Stimulated activated effector memory CD8-positive, alpha-beta T cell treated with anti-CD3 and anti-CD28 coated beads, Interleukin-12 subunit alpha, Interleukin-12 subunit beta, amount 100 ng/mL, for 72 hours (primary cell): ENCODE data around the gene TOMM40.
"Not testable (repeated sequence)": the region's sequence is repeated elsewhere in the genome, so short reads cannot be mapped to it uniquely, and the experiment has no call there.

ENCODE experiments used
- ATAC-seq: fragments of 150-1000 bp; cut with Tn5 transposase; 2 replicates; pipeline ENCODE4 v1.10.0; 2021
- DNase-seq, 2 donors: peaks; one replicate each; pipeline ENCODE4 v3.0.0; 2021 to 2022; ENCODE audit warnings: low spot score in 2 of 2
- H3K27ac Mint-ChIP-seq: one replicate; pipeline ENCODE4 v1.8.0; 2022; ENCODE audit warnings: mild to moderate bottlenecking, mixed read lengths
- H3K36me3 Mint-ChIP-seq: one replicate; pipeline ENCODE4 v1.8.0; 2022; ENCODE audit warnings: mild to moderate bottlenecking, mixed read lengths
- H3K4me1 Mint-ChIP-seq: one replicate; pipeline ENCODE4 v1.8.0; 2022; ENCODE audit warnings: mixed read lengths
- H3K4me3 Mint-ChIP-seq: one replicate; pipeline ENCODE4 v1.8.0; 2022; ENCODE audit warnings: mild to moderate bottlenecking, mixed read lengths
- H3K9me3 Mint-ChIP-seq: one replicate; pipeline ENCODE4 v1.8.0; 2022; ENCODE audit warnings: mixed read lengths

TOMM40 gene

GRCh38 chr19:44883922-44884321 is 7.1 kb upstream of the TOMM40 start:
- DNase-seq (no peak), ATAC-seq (no peak)
- Mint-ChIP-seq H3K4me3 (no peak overlapping the region), H3K9me3 (no peaks in the 10 kb centered on the region), H3K27ac (no peak overlapping the region), H3K4me1 (peaks cover 7% of the 10 kb centered on the region), H3K36me3 (no peaks in the 10 kb centered on the region)

GRCh38 chr19:44884566-44884965 is 6.5 kb upstream of the TOMM40 start:
- Mint-ChIP-seq H3K36me3 (no peaks in the 10 kb centered on the region), H3K4me3 (no peak overlapping the region), H3K4me1 (peaks cover 12% of the 10 kb centered on the region), H3K9me3 (no peaks in the 10 kb centered on the region), H3K27ac (no peak overlapping the region)
- ATAC-seq (no peak), DNase-seq (no peak)

GRCh38 chr19:44886141-44886540 is 4.9 kb upstream of the TOMM40 start:
- H3K36me3 Mint-ChIP-seq, result peaks cover 14% of the 10 kb centered on the region
- ATAC-seq, result no peak

GRCh38 chr19:44887648-44888047 is 3.4 kb upstream of the TOMM40 start:
- peaks cover 23% of the 10 kb centered on the region for H3K36me3 Mint-ChIP-seq

More at GRCh38 chr19:44886141-44886540, 4.9 kb upstream of the TOMM40 start:
- Mint-ChIP-seq H3K4me3 (no peak overlapping the region), H3K9me3 (no peaks in the 10 kb centered on the region), H3K27ac (no peak overlapping the region), H3K4me1 (peaks cover 12% of the 10 kb centered on the region)
- no peak for DNase-seq

GRCh38 chr19:44888335-44888734 is 2.7 kb upstream of the TOMM40 start:
- Mint-ChIP-seq H3K4me1 (peaks cover 31% of the 10 kb centered on the region), H3K36me3 (peaks cover 30% of the 10 kb centered on the region)
- DNase-seq, H3K4me3 Mint-ChIP-seq, H3K27ac Mint-ChIP-seq, H3K9me3 Mint-ChIP-seq, ATAC-seq: not testable (repeated sequence)

More at GRCh38 chr19:44887648-44888047, 3.4 kb upstream of the TOMM40 start:
- DNase-seq, result no peak
- Mint-ChIP-seq H3K4me3 (no peak overlapping the region), H3K27ac (no peak overlapping the region), H3K9me3 (no peaks in the 10 kb centered on the region), H3K4me1 (peaks cover 24% of the 10 kb centered on the region)
- no peak for ATAC-seq

- no peak for ATAC-seq
- peak overlapping the region; percentile 73 for H3K27ac Mint-ChIP-seq
- H3K4me1 Mint-ChIP-seq, result peaks cover 30% of the 10 kb centered on the region
- H3K36me3 Mint-ChIP-seq, result peaks cover 46% of the 10 kb centered on the region
- no peaks in the 10 kb centered on the region for H3K9me3 Mint-ChIP-seq
- H3K4me3 Mint-ChIP-seq, result peak overlapping the region; percentile 66
- no peak for DNase-seq
Measured at GRCh38 chr19:44889830-44890365, 1.2 kb upstream of the TOMM40 start.

GRCh38 chr19:44890366-44891015 is 563 bp upstream of the TOMM40 start:
- Mint-ChIP-seq H3K27ac (peak overlapping the region; percentile 73), H3K4me1 (peaks cover 33% of the 10 kb centered on the region), H3K4me3 (peak overlapping the region; percentile 66), H3K36me3 (peaks cover 52% of the 10 kb centered on the region), H3K9me3 (no peaks in the 10 kb centered on the region)
- DNase-seq (peak; percentile 95 to 100), ATAC-seq (peak; percentile 89)

- peaks cover 39% of the 10 kb centered on the region for H3K4me1 Mint-ChIP-seq
- peaks cover 76% of the 10 kb centered on the region for H3K36me3 Mint-ChIP-seq
- peak overlapping the region; percentile 66 for H3K4me3 Mint-ChIP-seq
- H3K9me3 Mint-ChIP-seq, result no peaks in the 10 kb centered on the region
- peak overlapping the region; percentile 73 for H3K27ac Mint-ChIP-seq
- ATAC-seq (no peak), DNase-seq (no peak)
Measured at GRCh38 chr19:44892932-44893331, 1.9 kb downstream of the TOMM40 start.

- ATAC-seq (no peak), DNase-seq (no peak)
- H3K9me3 Mint-ChIP-seq, result no peaks in the 10 kb centered on the region
- H3K27ac Mint-ChIP-seq, result no peak overlapping the region
- peaks cover 39% of the 10 kb centered on the region for H3K4me1 Mint-ChIP-seq
- H3K36me3 Mint-ChIP-seq, result peaks cover 82% of the 10 kb centered on the region
- peak overlapping the region; percentile 66 for H3K4me3 Mint-ChIP-seq
Measured at GRCh38 chr19:44893332-44894051, 2.4 kb downstream of the TOMM40 start.

GRCh38 chr19:44894052-44894400 is 3.0 kb downstream of the TOMM40 start:
- Mint-ChIP-seq H3K27ac (no peak overlapping the region), H3K4me1 (peaks cover 37% of the 10 kb centered on the region), H3K9me3 (no peaks in the 10 kb centered on the region), H3K36me3 (peaks cover 84% of the 10 kb centered on the region), H3K4me3 (no peak overlapping the region)
- ATAC-seq (no peak), DNase-seq (no peak)

GRCh38 chr19:44894946-44895345 is 3.9 kb downstream of the TOMM40 start:
- Mint-ChIP-seq H3K4me1 (peaks cover 33% of the 10 kb centered on the region), H3K36me3 (peaks cover 91% of the 10 kb centered on the region), H3K4me3 (no peak overlapping the region), H3K27ac (peak overlapping the region; percentile 48), H3K9me3 (no peaks in the 10 kb centered on the region)
- DNase-seq, result no peak
- ATAC-seq, result no peak

GRCh38 chr19:44897835-44898234 is 6.8 kb downstream of the TOMM40 start:
- no peak for DNase-seq
- Mint-ChIP-seq H3K36me3 (peaks cover 97% of the 10 kb centered on the region), H3K4me3 (no peak overlapping the region), H3K27ac (no peak overlapping the region), H3K9me3 (no peaks in the 10 kb centered on the region), H3K4me1 (peaks cover 24% of the 10 kb centered on the region)
- ATAC-seq, result no peak

- H3K4me3 Mint-ChIP-seq, result no peak overlapping the region
- peaks cover 11% of the 10 kb centered on the region for H3K4me1 Mint-ChIP-seq
- H3K27ac Mint-ChIP-seq, result peak overlapping the region; percentile 17
- no peaks in the 10 kb centered on the region for H3K9me3 Mint-ChIP-seq
- ATAC-seq (no peak), DNase-seq (no peak)
- H3K36me3 Mint-ChIP-seq, result peaks cover 86% of the 10 kb centered on the region
Measured at GRCh38 chr19:44900328-44901244, 9.5 kb downstream of the TOMM40 start.

- no peak overlapping the region for H3K4me3 Mint-ChIP-seq
- no peak for ATAC-seq
- peaks cover 60% of the 10 kb centered on the region for H3K36me3 Mint-ChIP-seq
- no peak for DNase-seq
- no peaks in the 10 kb centered on the region for H3K9me3 Mint-ChIP-seq
- H3K4me1 Mint-ChIP-seq, result peaks cover 15% of the 10 kb centered on the region
- H3K27ac Mint-ChIP-seq, result no peak overlapping the region
Measured at GRCh38 chr19:44903216-44903601, 12.2 kb downstream of the TOMM40 start.
